Stimulated activated CD8-positive, alpha-beta memory T cell treated with anti-CD3 and anti-CD28 coated beads, Interleukin-12 subunit alpha, Interleukin-12 subunit beta, amount 100 ng/mL, for 24 hours (primary cell): ENCODE measurements around the gene KRT33A.
"Not testable (repeated sequence)": the region's sequence is repeated elsewhere in the genome, so short reads cannot be mapped to it uniquely, and the experiment has no call there.

Experiments used
- DNase-seq: peaks from one replicate; pipeline ENCODE4 v3.0.0-alpha.2; 2020; ENCODE audit errors: extremely low read depth

The KRT33A gene

DNA sequence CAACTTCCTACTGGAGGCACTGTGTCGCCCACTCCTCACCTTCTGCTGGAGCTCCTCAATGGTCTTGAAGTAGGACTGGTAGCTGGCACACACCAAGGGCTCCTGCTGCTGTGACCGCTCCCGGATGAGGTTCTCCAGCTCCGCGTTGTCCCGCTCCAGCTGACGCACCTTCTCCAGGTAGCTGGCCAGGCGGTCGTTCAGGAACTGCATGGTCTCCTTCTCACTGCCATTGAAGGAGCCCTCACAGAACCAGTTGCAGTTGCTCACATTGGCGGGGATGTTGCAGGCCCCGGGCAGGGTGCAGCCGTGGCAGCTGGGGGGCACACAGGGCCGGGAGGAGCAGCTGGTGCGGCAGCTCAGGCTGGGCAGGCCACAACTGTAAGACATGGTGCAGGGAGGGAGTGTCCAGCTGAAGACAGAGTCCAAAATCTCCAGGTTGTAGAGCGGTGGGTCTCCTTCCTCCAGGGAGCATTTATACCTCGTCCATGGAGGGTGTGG, at the start of gene KRT33A:
Gene KRT33A (minus strand): TSS at position 448 of the 498 bp plus-strand sequence. CDS start 61 bp downstream, at position 387.
- DNase-seq = not testable (repeated sequence)

DNA sequence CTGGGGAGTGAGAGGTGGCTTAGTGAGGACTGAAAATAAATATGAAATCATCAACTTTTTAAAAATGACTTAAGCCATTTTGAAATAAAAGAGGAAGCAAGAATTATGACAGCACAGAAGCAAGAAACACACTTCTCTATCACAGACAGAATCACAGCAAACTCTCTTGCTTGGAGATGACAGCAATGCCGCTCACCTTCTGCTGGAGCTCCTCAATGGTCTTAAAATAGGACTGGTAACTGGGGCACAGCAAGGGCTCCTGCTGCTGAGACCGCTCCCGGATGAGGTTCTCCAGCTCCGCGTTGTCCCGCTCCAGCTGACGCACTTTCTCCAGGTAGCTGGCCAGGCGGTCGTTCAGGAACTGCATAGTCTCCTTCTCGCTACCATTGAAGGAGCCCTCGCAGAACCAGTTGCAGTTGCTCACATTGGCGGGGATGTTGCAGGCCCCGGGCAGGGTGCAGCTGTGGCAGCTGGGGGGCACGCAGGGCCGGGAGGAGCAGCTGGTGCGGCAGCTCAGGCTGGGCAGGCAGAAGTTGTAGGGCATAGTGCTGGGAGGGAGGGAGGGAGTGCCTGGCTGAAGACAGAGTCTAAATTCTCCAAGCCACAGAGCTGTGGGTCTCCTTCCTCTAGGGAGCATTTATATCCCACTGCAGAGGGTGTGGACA, 46.5 kb upstream of the KRT33A start, which contains the start of gene KRT31:
Gene KRT31 (minus strand): TSS at position 613 of the 665 bp plus-strand sequence. CDS start 69 bp downstream, at position 544.
- DNase-seq = no peak

DNA sequence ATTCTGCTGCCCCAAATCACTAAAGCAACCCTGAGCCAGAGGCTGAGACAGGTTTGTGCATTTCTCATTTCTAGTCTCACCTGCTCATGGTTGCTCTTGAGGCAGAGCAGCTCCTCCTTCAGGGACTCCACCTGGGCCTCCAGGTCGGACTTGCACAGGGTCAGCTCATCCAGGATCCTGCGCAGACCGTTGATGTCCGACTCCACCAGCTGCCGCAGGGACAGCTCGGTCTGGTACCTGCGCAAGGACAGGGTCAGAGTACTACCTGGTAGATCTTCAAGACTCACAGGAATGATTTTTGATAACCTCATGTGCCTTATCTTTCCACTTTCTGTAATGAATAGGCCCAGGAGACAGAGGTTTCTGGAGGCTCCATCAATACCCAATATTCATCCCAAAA, 45.7 kb upstream of the KRT33A start:
- DNase-seq = no peak

DNA sequence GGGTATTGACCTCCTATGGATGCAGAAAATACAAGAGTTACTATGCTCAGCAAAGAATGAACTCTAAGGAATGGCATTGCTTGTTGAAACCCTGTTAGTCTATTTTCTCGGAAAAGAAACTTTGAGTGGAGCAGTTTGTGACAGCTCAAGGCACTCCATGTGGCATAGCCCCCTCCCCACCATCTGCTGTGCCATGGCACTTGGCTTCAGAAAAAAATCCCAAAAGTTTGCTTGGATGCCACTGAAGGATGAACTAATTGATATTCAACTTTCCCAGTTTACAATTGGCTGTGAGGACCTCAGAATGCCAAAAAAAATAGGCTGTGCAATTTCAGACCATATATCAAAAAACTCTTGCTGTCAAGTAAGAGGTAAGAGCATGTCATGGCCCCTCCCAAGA, 45.0 kb upstream of the KRT33A start:
- DNase-seq = no peak

DNA sequence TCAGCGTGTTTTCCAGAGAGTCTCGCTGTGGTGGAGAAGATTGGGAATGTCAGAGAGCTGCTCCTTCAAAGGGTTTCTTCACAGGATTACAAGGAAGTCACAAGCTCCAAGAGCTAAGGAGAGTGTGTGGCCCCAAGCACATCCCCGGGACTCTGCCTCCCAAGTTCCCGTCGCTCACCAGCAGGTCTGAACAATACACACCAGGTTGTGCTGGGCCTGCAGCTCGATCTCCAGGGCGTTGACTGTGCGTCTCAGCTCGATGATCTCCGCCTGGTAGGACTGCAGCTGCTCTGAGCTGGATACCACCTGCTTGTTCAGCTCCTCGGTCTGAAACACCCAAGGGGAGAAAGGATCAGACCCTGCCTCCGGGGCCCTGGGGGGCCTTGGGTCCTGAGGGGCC, 44.4 kb upstream of the KRT33A start:
- not testable (repeated sequence) for DNase-seq

DNA sequence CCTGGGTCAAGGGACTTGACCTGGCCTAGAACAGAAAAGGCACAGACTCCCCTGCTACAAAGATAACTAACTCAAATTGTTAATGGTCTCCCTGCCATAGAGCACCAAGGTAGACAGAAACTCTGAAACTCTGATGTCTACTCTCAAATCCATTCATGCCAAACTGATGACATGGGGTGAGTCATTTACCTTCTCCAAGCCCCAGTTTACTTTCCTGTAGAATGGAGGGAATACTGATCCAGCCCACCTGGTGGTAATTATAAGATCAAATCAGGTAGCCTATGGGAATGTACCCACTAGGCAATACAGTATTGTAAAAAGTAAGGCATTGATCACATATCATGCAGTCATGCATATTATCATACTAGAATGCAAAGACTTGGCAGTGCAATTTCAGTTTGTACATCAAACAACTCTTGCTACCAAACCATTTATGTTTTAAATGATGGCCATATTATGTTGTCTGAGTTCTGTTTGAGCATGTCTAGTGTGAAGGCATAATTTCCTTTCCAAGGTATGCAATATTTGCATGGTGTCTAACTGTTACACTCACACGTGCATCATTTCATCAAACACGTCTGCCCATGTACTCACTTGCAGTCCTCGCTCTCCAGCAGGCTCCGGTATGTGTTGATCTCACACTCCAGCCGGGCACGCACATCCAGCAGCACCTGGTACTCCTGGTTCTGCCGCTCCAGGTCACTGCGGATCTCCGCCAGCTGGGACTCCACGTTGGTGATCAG, 43.8 kb upstream of the KRT33A start:
- no peak for DNase-seq

DNA sequence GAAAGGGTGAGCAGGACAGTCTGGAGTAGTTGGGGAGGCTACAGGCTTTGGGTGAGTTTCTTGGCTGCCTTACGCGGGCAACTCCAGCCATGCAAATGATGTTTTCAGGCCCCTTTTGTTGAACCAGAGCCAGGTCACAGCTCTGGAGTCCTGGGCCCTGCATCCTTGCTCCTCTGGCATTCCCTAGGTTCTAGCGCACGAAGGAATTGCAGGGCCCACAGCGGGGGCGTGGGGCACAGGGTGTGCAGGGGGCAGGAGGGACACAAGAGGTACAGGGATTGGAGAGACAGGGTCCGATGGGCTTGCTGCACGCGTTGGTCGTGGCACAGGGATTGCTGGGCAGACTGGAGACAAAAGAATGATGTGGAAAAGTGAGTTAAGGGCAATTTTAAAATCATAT, 43.2 kb upstream of the KRT33A start:
- no peak for DNase-seq

DNA sequence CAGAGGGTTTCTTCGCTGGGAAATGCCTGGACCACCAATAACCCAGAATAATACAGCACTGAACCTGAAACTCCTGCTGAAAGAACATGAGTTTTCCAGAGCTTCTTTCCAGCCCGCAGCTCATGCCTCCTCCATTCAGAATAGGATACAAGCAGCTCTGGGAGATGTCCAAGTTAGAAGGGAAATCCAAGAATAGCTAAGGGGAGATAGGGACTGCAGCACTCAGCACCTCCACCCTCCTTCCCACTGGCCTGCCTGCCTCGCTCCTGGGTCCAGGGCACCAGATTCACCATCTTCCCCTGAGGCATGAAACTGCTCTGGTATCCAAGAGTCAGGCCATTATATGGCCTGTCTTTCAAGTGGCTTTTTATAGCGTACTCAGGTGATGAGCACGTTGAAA, 42.7 kb upstream of the KRT33A start:
- DNase-seq = no peak

DNA sequence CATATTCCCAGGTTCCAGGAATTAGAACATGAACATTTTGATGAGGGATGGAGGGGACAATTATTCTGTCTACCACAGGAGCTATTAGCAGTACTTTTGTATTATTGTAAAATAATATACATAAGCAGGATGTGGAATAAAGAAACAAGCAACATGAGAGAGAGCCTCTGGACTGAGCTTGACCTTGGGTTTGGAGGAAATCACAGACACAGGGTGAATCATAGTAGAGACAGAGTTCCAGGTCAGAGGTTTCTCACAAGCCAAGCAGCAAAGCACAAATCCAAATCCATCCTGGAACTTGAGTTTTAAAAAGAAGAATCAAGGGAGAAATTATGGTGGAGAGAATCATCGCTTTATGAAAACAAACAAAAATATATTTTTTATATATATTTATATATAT, 41.6 kb upstream of the KRT33A start:
- no peak for DNase-seq

DNA sequence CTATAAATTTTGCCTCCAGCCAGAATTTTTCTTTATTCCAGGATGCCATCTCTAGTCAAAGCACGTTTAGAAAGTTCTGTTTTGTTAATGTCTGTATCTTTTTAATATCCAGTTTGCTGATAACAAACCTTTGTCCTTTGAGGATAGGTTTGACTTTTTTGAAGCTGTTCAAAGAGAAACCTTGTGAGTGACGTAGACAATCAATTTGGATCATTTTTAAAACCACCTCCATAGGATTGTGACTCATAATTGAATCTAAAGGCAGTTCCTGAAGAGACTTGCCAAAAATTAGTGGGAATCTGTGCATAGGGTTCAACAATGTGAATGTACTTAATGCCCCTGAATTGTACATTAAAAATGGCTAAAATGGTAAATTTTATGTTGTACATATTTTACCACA, 40.9 kb upstream of the KRT33A start:
- no peak for DNase-seq

DNA sequence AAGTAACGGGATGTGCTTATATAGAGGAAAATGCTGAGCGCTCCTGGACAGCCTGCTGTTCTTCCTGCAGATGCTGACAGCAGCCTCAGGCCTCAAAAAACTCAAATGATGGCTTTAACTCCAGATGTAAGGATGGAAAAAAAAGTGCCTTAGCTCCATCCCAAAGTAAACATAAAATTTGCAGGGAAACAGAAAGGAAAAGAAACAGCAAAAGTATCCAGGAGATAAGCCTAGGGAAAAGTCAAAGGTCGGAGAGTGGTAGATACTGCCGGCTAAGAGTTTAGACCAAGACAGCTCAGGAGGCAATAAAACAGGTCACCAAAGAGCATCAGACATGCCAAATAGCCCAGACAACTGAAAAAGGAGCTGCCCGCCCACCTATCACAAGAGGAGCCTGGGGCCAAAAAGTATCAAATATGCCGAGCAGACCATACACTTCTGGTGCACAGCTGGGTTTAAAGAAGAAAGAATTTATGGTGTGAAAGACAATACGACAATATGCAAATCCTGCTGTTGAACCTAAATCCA, 39.8 kb upstream of the KRT33A start:
- no peak for DNase-seq

DNA sequence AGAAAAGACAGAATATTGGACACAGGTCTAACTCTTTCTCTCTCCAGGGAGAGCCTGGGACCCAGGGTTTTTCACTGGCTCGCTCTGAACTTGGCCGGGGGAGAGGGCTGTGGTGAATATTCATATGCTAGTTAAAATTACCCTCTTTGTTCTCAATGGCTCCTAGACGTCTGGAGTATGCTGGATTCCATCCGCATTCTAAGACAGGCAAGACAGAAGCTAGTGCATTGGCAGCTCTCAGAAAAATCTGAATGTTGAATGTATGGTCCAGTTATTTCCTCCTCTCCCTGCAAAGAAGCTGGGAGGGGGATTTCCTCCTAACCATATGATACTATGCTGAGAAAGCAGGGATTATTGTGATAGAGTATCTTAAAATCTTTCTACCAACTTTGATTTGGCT, 37.0 kb upstream of the KRT33A start:
- DNase-seq = no peak

DNA sequence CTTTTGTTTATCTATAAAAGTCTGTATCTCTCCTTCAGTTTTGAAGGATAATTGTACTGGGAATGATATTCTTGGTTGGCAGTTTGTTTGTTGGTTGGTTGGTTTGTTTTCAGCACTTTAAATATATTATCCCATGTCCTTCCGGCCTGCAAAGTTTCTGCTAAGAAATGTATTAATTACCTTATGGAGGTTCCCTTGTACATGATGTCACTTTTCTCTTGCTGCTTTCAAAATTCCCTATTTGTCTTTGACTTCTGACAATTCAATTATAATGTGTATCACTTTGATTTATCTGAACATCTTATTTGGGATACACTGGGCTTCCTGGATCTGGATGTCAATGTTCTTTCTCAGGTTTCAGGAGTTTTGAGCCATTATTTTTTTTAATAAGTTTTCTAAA, 35.6 kb upstream of the KRT33A start:
- DNase-seq = no peak

DNA sequence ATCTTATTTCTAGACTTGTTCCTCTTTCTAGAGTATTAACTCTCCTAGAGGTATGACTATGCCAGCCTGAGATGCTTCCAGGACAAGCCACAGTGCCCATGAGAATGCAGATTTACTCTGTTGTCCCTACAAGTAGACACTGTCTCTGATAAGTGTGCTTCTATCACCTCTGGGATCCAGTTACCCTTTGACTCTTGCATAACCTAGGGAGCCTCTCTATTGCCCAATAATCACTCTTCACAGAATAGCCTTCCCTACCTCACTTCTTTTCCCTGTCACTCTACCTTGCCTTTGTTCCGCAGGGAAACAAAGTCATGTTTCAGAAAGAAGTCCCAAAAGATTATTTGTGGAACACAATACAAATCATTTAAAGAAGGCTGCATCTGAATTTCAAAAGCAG, 33.1 kb upstream of the KRT33A start:
- DNase-seq = no peak

DNA sequence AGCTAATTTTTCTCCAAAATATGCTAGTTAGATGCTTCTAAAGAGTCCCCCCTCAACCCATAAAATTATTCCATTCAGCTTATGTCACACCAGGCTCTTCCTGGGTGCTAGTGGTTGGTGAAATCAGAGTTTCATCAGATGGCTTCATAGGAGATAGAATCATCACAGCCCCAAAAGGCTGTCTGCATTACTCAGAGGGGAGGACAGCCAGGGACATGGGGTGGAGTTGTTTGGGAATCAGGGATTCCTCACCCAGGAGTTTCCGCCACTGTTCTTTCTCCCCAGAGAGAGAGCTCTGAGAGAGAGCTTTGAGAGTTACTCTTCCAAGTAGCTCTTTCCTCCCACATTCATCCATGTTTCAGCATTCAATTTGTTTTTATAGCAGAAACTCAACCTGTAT, 31.8 kb upstream of the KRT33A start:
- DNase-seq = no peak

DNA sequence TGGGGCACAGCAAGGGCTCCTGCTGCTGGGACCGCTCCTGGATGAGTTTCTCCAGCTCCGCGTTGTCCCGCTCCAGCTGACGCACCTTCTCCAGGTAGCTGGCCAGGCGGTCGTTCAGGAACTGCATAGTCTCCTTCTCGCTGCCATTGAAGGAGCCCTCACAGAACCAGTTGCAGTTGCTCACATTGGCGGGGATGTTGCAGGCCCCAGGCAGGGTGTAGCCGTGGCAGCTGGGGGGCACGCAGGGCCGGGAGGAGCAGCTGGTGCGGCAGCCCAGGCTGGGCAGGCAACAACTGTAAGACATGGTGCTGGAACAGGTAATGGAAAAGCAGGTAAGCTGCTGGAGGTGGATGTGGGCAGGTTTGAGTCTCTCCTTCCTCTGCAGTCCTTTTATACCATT, 31.3 kb upstream of the KRT33A start, which contains the start of gene KRT34:
Gene KRT34 (minus strand): TSS at position 364 of the 400 bp plus-strand sequence. CDS start 60 bp downstream, at position 304.
- not testable (repeated sequence) for DNase-seq

DNA sequence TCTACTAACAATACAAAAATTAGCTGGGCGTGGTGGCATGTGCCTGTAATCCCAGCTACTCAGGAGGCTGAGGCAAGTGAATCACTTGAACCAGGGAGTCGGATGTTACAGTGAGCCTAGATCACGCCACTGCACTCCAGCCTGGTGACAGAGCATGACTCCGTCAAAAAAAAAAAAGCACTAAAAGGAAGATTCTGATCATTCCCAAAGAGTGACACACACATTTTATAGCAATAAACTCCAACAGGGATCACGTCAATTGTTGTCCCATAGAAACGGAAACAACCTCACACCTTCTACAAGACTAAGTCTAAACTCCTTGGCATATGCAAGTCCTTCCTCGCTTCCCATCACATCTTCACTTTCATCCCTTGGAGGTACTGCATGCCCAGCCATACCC, 29.5 kb upstream of the KRT33A start:
- not testable (repeated sequence) for DNase-seq

DNA sequence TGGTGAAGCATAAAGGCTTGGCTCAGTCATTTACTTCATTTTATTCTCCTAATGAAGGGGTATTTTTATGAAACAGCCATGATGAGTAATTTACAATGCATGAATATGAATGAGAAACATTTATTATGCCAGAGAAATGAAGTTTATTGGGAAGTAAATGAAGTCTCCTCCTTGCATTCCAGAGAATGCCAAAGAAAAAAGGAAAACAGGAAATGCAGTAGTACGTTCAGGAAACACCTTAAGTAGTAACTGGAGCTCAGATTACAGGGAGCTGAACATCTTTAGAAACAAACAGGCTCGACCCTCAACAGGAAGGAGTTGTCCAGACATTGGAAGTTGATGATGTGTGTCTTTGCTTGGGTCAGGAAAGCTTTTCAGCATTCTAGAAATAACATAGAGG, 26.9 kb upstream of the KRT33A start:
- no peak for DNase-seq

DNA sequence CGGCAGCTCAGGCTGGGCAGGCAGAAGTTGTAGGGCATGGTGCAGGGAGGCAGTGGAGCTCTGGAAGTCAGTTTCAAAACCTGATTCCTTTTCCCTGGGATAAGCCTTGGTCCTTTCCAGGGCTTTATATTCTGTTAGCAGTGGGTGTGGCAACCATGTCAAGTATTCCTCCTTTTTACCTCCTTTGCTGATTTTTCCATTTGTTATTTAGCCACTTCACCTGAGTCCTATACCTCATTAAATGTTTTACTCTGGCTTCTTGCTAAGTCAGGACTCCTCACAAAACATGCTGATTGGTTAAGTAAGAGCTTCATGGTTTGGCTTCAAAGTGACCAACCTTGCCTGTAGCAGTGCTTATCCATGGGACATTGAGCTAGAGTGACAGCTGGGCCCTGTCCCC, 19.1 kb upstream of the KRT33A start, which contains the start of gene KRT33B:
Gene KRT33B (minus strand): TSS at position 101 of the 400 bp plus-strand sequence. CDS start 63 bp downstream, at position 38.
- DNase-seq = no peak

DNA sequence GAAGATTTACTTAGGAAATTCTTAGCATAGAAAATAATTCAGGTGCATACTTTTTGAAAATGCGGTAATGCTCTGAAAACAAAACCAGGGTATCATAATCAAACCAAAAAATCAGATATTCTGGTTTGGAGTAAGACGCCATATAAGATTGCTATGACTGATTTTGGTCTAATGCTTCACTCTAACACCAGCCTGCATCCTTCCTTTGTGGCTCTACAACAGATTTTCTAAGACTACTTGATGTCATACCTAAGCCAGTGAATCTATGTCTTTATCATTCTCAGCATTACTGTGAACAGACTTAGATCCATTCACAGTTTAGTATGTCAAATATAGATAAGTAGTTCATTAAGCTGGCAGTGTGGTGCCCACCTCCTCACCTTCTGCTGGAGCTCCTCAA, 18.4 kb upstream of the KRT33A start:
- no peak for DNase-seq

DNA sequence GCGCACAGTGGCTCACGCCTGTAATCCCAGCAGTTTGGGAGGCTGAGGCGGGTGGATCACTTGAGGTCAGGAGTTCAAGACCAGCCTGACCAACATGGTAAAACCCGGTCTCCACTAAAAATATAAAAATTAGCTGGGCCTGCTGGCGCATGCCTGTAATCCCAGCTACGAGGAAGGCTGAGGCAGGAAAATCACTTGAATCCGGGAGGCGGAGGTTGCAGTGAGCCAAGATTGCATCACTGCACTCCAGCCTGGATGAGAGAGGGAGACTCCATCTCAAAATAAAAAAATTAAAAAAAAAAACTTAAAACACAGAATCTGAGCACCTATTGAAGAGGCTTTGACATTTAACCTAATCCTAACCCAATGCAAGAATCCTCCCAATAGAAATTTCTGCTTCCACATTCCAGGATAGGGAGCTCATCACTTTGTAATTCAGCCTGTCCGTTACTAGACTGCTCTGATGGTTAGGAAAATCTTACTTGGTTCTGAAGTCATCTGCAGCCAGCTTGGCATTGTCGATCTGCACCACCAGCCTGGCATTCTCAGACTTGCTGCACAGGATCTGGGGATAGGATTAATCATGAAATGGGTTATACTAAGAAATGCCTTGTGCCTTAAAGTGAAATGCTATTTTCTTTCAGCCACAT, 16.9 kb upstream of the KRT33A start:
- DNase-seq = no peak

DNA sequence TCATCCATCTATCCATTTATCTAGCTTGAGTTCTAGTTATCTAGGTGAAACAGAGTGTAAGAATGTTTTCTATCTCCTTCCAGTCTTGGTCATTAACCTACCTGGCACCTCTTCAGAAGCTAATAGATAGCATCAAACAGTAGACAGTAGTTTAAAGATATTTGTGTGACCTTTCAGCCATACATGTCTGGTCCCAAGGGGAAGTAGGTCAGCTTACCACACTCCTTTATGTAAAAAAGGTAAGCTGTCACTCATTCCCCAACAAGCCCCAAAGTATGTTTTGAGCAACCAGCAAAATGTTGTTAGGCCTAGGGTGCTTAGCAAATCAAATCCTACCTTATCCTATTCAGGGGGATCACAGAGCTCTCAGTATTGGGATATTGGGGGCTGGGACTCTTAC, 15.4 kb upstream of the KRT33A start:
- DNase-seq = no peak
